Head of caudate nucleus (tissue), 42 donors: ENCODE data around the gene ANO4.

Experiments
- DNase-seq, 42 donors: peaks; one replicate each; pipeline versions ENCODE4 v3.0.0 to v3.0.0-alpha.2; 2020 to 2021; ENCODE audit warnings: mixed read lengths in 7 of 42
- intact Hi-C: fragments of 100-400 bp; cut with DNase I; formaldehyde crosslinking; loops from one replicate; pipeline ENCODE4 v1.15.0; 2022

The ANO4 gene

DNA sequence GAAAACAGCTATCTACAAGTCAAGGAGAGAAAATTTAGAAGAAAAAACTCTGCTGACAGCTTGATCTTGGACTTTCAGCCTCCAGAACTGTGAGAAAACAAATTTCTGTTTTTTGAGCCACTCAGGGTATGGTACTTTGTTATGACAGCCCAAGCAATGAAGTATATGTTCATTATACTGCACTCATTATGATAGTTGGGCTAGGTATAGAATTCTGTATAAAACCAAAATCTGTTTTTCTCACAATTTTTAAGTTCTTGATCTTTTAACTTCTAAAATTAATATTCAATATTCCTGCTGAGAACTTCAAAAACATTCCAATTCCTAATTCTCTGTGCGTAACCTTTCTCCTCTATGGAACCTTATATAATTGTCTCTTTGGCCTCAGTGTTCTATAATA lies 214.7 kb downstream of the ANO4 start:
- intact Hi-C loops, result no loop called here

DNA sequence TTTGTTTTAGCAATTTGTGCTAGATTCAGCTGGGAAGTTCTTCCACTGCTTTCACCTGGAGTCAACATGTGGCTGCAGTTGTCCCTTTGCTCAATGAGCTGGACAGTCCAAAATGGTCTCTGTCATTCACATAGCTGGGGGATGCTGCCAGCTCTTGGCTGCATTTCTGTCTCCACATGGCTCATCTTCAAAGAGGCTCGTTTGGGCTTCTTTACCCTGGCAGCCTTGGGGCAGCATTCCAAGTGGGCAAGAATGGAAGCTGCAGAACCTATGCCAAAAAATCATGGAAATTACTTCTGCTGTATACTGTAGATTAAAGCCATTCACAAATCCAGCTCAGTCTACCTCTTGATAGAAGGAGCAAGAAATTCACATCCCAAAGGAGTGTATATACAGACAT lies 216.3 kb downstream of the ANO4 start:
- no peak for DNase-seq
- intact Hi-C loops, result no loop called here

More for the DNA sequence above, 214.7 kb downstream of the ANO4 start:
- no peak for DNase-seq

DNA sequence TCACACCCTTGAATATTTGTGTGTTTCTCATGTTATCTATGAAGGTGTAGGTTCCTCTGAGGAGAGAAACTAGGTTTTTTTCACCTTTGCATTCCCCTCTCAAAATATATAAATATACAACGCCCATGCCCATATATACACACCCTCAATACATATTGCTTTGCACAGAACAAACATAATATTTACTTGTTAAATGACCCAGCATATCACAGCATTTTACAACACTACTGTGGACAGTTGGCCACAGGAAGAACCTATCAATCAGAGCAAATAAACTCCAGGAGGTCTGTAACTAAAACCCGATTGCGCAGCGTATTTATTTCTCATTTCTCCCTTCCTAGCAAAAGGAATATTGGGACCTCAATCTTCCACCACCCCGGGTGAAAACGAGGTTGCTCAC lies 219.4 kb downstream of the ANO4 start:
- intact Hi-C loops, result no loop called here
- no peak for DNase-seq

DNA sequence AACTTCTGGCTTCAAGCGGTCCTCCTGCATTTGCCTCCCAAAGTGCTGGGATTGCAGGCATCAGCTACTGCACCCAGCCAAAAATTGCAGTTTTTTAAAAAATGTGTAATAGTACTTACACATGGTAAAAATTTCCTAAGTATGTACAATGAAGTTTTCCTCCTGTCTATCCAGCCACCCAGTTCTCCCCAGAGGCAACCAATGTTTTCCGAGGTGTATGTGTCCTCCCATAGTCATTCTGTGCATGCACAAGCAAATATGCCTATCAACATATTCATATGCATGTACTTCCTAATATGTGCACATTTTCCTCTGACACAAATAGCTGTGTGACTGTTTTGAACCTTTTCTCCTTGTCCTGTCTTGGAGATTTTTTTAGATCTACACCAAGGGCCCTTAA lies 220.5 kb downstream of the ANO4 start:
- intact Hi-C loops, result no loop called here
- DNase-seq, result no peak

DNA sequence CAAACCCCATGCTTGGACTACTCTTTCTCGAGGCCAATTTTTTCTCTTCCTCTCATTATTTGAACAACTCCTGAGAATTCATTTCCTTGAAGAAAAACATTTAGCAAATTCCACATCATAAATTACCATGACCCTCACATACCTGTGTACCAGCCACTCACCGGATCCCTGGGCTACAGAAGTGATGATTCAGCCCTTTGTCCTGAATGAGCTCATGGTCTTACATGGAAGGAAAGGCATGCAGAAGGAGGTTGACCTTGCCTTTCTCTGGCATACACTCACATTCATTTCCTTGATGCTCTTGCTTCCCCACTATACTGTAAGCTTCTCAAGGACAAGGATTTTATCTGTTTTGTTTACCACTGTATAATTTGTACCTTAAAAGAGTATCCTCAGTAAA lies 224.0 kb downstream of the ANO4 start:
- intact Hi-C loops, result no loop called here
- no peak for DNase-seq

DNA sequence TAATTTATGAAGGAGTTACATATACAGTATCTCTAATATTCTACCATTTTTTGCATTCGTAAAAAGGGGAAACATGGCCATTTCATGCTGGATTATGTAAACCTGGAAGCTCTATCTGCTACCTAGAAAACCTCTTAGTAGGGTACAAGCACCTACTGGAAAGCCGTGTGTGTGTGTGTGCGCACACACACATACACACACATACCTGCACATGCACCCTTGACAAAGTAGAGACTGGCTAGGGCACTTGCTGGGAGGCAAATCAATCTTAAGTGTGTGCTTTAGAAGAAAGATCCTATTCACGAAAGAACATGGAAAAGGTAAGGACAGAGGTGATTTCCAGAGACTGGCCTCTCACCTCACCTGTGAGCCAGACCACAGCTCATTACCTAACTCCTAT lies 224.6 kb downstream of the ANO4 start:
- DNase-seq, result no peak
- intact Hi-C loops, result no loop called here

DNA sequence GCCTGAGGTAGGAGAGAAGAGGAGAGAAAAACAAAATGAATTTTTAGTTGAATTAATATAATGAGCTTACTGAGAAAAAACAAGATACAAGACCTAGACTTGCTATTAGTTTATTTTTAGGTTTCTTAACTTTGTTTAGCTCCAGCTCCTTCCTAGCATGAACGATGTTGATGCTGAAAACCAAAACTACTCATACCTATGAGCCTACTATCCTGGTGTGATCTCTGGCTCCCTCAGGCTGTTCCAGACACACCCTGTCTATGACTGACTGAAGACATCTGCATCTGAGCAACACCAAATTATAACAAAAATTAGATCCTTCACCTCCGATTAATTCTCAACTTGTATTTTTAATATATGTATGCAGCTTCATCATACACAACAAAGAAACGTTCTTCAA lies 225.1 kb downstream of the ANO4 start:
- intact Hi-C loops, result no loop called here

DNA sequence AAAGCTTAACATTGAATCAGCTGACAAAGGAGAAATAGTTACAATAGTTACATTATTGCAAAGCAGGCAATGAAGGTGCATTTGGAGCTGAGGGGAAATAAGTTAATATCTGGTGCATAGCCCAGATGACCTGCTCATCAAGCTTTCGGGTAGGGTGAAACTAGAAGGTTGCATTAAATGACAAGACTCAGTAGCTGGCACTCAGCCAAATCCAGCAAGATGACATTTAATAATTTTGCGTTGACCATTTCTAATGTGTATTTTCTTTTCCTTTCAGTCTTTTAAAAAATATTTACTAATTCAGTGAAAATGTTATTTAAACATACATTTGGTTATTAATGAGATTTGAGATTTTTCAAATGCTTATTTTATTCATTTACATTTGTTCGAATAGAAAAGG lies 226.9 kb downstream of the ANO4 start:
- intact Hi-C loops, result no loop called here
- DNase-seq, result peak in 1 of 42 donors; percentile 6

More for the DNA sequence above, 225.1 kb downstream of the ANO4 start:
- no peak for DNase-seq

DNA sequence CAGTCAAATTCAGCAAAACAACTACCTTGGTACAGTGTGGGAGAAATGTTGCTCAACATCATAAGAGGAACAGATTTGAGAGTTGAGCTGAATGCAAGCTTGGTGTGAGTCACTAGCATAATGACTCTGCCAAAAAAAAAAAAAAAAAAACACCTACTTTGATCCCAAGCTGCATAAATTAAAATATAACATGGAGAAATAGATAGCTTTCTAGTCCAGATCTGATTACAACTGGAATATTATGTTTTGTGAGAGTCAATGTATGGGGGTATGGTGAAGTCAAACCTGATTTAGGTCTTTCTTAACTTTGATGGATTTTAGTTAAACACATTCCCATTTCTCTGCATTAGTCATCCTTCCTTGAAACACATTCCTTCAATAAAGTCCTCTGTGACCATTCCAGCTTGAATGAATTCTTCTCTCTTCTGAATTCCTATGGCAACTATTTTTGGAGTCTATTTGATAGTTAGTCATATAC lies 227.4 kb downstream of the ANO4 start:
- intact Hi-C loops, result no loop called here
- DNase-seq, result peak in 3 of 42 donors; percentile 16 to 37 (median 17)

DNA sequence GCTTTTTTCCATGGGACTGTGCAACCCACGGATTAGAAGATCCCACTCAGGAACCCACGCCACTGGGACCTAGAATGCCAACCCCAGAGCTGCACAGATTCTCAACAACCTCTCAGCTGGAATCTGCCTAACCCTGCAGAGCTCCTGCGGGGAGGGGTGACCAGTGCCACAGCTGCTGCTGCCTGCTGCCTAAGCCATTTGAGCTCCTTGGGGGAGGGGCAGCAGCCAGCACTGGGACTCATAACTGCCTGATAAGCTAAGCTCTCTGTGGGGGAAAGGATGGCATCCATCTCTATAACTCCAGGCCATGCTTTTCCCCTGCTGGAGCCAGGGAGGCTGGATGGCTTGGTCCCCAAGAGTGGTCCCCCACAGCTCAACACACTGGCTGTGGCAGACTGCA lies 232.6 kb downstream of the ANO4 start:
- intact Hi-C loops, result no loop called here
- DNase-seq, result no peak

DNA sequence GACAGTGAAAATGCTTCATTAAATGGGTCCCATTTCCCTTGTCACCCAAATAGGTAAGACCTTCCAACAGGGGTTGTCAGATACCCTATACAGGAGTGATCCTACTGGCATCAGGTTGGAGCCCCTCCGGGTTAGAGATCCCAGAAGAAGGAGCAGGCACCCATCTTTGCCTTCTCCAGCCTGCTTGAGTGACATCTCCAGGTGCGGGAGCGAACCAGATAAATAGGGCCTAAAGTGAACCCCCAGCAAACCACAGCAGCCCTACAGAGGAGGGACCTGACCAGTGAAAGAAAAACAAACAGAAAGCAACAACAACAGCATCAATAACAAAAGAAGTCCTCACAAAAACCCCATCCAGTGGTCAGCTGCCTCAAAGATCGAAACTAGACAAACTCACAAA lies 233.2 kb downstream of the ANO4 start:
- DNase-seq, result no peak
- intact Hi-C loops, result no loop called here

DNA sequence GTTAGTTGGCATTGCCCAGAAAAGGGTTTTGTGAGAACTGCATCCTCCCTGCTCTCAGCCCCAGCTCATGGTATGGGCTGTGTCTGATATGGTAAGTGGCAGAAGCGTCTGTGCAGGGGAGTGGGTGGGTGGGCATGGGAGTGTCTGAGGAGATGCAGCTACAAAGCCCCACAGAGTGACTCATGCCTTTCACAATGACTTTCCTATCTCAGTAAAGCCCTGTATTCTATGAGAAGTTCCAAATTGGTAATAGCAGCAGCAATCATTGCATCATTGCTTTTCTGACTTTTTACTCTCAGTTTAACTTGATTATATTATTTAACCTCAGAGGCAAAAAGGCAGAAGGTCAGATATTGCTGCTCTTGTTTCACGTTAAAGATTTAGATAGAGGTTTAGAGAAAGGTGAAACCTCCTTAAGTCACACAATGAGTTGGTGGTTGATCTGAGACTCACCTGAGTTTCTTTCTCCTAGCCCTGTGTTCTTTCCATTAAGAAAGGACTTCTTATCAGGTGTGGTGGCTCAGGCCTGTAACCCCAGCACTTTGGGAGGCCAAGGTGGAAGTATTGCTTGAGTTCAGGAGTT lies 243.8 kb downstream of the ANO4 start:
- intact Hi-C loops, result no loop called here
- DNase-seq, result no peak

DNA sequence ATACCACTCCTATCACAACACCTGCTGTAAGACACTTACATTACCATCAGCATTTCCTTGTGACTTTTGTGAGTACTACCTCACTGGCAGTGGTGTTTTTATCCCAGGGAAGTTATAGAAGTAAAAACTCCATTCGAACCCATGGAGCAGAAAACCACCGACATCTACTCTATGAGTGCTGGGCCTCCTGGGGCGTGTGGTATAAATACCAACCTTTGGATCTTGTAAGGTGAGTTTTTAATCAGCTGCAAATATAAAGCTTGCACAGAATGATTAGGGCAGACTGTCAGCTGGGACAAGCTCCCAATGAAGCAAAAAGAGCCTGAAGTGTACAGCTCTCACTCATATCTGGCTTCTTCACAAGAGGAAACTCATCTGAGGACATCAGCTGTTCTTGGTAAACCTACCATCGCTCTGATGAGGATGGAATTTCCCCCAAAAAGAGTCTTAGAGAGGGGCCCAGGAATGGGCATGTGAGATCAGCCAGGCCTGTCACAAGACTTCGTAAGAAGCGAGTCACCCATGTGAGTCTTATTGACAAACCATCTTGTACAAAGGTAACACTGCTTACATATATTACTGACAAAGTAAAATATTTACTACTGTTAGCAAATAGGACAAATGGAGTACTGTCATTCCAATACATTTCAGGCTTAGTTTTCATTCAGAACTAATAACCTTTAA lies 245.4 kb downstream of the ANO4 start:
- intact Hi-C loops, result no loop called here

DNA sequence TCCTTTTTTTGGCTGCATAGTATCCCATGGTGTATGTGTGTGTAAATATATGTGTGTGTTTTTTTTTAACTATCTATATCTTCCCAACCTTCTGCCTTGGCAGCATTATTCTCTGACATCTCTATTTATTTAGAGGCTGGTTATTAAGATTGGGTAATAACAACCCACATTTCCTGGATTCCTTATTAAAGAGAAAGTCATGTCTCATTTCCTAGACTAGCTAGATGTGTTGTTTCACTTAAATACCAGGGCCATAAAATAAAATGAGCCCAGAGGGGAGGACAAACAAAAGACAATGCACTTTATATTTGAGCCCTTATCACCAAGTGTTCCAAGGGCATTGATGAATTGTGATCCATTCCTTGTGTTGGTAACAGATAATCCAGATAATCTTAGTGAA lies 246.4 kb downstream of the ANO4 start:
- intact Hi-C loops, result no loop called here

More for the DNA sequence above, 245.4 kb downstream of the ANO4 start:
- DNase-seq, result no peak

DNA sequence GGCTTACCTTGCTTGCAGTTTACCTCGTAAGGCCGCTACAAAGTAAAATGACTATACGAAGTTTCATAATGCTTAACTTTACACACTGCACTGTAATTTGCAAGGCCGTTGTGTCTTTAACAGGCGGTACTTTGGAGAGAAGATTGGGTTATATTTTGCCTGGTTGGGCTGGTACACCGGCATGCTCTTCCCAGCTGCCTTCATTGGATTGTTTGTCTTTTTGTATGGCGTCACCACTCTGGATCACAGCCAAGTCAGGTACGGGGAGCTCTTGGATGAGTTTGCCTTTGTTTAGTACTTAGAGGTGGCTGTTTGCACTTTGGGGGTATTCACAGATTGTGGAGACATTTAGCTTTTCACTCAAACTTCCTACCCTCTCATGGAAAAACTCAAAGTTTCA lies 247.6 kb downstream of the ANO4 start:
- no peak for DNase-seq

More for the DNA sequence above, 246.4 kb downstream of the ANO4 start:
- DNase-seq, result no peak

DNA sequence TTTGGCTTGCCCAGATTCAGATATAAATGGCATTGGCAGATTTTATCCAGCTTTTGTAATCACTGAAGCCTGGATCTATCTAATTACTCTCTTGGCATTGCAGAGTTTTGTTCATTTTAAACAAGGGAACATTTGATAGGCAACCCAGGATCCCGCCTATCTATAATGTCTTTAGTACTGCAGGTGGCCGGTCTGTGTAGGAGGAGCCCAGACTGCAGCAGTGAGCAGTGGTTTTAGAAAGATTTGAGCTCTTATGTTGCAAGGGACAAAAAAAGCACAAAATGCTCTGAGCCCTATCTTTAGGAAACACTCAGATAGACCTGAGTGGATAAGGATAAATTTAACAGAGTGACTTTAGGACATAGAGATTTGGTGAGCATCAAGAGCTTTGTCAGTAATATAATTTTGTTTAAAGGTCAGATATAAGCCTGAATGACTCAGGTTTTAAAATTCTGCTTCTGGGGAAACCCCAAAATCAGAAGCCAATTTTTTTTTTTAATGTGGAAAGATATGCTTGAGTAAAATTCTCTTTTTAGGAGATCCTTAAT lies 250.0 kb downstream of the ANO4 start:
- intact Hi-C loops, result no loop called here
- no peak for DNase-seq

More for the DNA sequence above, 247.6 kb downstream of the ANO4 start:
- intact Hi-C loops, result no loop called here

DNA sequence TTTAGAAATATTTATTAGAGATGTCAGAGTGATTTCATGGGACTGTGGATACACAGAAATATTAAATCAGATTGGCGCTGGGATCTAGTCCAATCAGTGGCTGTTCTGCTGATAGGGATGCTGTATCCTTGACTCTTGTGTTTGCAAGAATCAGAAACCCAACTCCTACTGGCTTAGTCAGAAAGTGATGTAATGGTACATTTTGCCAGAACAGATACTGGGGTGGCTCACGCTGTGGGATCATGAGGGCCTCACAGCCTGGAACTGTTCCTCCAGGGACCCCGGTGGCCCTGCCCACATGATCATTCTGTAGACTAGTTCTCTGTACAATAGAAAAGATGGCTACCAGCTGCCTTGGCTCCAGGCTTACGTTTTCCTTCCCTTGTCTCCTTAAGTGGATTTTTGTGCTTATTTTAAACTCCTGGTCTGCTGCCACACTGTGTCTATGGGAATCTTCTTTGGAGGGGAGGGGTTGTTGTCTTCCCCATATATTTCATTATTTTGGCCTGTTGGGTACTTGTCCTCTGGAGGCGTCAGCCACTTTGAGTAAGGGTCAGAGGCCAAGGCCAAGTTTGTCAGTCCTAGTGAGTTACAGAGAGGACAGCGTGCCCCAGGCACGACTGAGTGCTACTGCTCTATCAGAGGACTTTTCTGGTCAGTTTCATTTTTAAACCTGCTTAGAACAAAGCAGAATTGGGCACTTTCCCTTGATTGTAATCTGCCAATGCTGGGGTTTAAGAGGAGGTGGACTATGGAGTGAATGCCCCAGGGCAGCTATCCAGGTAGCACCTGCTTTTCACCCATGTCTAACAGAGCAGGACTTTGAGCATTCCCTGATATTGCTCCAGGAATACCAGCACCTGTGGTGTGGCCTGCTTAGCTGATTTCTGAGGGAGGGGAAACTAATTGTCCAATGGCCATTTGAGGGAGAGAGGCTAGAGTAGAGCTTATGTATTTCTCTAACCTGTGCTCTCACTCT lies 251.2 kb downstream of the ANO4 start:
- intact Hi-C loops, result no loop called here

DNA sequence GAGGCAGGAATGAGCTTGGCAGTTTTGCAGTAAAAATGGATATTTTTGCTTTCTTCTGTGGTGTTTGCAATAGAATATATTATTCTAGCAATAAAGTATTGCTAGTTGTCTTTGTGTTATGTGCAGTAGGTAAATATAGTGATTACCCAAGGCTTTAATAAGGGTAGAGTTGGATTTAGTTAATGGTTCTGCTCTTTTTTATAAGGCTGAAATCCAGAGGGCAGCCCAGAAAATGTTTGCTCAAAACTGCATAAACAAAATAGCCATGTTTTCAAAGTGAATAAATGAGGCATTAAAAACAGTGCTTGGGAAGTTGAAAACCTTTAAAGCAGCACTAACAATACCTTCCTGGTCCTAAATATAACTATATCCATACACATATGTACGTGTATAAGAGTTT lies 253.1 kb downstream of the ANO4 start:
- intact Hi-C loops, result no loop called here
- DNase-seq, result no peak

More for the DNA sequence above, 251.2 kb downstream of the ANO4 start:
- no peak for DNase-seq

DNA sequence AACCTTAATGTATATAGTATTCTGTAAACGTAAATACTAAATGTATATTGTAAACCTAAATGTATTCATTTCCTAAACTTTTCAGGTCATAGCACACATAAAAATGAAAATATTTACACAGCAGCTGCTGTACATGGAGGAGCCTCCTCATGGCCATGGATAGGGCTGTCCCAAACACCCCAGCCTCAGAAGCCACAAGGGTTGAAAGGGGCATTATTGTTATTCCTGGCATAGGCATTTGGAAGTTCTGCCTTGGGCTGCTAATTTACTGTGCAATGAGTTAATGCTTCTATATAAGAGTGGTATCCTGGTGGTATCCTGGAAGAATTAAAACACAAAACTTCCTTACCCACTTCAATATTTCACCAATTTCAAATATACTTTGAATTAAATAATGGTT lies 256.1 kb downstream of the ANO4 start:
- no peak for DNase-seq
- intact Hi-C loops, result no loop called here

DNA sequence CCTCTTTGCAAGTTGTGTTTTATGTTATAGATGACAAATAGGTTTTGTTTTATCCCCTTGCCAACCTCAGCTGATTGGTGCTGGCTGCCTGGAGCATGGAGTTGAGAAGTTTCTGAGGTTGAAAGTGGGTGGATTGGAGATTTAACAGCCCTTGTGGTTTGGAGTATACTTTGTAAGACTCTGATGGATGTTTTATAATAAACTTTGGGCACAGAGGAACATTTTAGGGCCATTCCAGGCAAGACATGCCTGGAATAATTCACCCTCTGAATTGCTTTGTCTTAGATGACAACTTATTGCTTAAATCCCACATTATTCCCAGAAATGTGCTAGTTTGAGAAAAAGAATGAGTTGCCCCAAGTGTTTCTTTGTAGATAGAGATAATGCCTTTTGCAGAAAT lies 256.6 kb downstream of the ANO4 start:
- no peak for DNase-seq
- intact Hi-C loops, result no loop called here
